CD1c-positive myeloid dendritic cell (primary cell): ENCODE measurements around the gene CATSPER4.
A peak's percentile ranks its signal among the peaks of the same experiment; 100 is the strongest.

Source experiments
- DNase-seq: peaks from one replicate; pipeline ENCODE4 v3.0.0-alpha.2; 2016; ENCODE audit errors: extremely low spot score

The CATSPER4 gene

DNA sequence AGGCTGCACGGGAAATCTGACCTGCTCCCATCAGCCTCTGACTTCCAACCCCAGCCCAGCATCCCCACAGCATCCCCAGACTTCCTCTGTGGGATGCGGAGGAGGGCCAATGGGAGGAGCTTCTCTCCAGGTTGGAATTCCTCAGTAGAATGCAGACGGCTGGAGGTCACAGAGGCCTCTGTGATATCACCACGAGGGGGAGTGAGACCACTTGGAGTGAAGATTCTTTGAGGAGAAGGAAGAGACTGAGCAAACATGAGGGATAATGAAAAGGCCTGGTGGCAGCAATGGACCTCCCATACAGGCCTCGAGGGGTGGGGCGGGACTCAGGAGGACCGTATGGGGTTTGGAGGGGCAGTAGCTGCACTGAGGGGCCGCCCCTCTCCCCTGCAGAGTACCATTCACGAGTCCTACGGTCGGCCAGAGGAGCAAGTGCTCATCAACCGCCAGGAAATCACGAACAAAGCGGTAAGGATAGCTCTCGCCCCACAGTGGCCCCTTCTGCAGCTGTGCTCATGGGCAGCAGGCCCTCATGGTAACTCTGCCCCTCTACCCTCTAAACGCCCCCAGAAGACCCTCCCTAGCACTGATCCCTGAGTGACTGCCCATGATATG, at the start of gene CATSPER4:
CATSPER4 (plus strand) TSS at position 230 of the 615 bp plus-strand sequence; CDS start at position 256, 26 bp downstream.
- DNase-seq = peak; percentile 9

DNA sequence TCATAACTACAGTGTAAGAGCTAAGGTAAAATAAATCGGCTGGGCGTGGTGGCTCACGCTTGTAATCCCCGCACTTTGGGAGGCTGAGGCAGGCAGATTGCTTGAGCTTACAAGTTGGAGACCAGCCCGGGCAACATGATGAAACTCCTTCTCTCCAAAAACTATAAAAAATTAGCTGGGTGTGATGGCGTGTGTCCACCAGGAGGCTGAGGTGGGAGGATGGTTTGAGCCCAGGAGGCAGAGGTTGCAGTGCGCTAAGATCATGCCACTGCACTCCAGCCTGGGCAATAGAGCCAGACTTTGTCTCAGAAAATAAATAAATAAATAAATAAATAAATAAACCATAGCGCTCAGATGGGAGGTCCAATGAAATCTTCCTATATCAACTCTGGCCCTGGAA, 48.2 kb upstream of the CATSPER4 start:
- DNase-seq = no peak

DNA sequence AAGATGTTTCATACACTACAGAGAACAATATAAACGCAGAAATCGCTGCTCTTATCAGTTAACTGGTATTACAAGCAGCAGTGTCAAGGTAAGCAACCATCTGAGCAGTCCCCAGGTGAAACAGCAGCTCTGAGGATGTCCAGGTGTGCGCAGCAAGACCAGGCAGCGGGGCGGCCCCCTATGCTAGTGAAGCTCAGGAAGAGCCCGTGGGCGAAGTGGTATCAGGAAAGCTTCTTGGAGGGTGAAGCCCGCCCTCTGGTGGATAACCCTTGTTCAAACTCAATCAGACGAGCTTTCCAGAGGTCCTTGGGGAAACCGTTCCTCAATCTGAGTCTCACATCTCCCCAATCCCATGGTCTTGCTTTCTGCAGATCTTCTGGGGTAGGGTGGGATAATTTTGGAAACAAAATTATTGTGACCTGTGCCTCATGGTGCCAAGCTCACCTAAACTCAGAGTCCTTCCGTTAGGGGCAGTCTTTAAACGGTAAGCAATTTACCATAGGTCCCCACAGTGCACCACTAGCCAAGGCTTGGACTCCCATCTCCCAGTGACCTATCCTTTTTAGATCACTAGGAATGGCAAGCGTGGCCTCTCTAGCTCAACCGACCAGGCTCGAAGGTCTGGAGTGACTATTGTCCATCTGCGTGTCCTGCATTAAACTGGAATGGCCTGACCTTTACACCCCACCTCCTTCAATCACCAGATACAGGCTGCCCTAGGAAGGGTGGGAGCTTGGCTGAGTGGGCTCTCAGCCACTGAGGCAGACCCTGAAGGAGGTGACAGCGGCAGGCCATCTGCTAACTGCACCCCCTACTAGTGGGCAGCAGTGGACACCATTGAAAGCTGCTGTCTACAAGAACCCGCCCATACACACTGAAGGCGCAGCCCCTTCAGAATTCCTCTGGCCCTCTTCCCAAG, 45.1 kb upstream of the CATSPER4 start:
- DNase-seq = peak; percentile 88

DNA sequence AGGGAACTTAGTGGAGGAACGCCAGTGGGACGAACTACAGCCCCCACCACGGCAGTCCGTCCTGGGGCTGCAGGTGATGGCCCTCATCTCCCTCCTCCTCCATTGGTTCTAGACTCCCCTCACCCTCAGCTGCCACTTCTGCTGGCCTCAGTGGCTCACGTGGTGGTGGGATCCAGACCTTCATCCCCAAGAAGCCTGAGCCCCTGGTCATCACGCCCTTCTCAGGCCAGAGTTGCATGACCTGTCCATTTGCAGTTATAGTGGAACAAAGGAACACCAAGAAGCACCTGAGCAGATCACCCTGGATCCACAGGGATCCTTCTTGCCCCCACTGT, 44.5 kb upstream of the CATSPER4 start:
- no peak for DNase-seq

DNA sequence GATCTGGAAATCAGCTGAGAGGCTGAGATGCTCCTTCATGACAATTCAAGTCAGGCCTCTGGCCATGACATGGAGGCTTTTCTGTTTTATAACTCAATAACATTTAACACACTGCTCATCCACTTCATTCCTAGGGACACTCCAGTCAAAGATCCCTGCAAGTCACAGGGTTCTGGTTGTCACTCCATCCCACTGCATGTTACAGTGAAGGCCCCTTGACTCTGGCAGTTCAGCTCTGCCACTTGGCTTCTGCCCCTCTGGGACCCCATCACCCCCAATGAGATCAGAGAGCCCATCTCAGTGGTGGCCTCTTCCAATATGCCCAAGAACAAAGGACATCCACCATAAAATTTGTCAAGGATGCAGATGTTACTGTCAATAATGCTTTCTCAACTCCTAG, 41.5 kb upstream of the CATSPER4 start:
- no peak for DNase-seq

DNA sequence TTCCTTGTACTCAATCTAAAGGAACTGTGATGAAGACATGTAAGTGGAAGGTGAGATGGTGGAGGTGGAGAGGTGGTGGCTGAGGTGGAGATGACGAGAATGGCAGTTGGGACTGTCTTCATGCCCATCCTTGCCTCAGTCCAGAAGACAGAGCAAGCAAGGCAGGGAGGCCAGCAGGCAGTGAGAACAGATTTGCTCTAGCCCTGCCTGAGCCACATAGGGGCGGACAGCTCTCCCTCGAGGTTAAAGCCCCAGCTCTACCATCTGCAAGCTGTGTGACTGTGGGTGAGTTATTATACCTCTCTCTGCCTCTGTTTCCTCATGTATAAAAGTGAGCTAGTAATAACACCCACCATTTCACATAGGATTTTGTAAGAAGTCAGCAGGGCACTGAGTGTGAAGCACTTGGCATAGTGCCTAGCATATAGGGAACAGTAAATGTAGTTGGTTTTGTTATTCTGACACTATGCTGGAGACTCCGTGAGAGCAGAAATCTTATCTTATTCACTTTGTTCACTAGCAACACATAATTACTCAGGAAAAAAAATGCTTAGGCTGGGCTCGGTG, 36.4 kb upstream of the CATSPER4 start:
- peak; percentile 51 for DNase-seq

DNA sequence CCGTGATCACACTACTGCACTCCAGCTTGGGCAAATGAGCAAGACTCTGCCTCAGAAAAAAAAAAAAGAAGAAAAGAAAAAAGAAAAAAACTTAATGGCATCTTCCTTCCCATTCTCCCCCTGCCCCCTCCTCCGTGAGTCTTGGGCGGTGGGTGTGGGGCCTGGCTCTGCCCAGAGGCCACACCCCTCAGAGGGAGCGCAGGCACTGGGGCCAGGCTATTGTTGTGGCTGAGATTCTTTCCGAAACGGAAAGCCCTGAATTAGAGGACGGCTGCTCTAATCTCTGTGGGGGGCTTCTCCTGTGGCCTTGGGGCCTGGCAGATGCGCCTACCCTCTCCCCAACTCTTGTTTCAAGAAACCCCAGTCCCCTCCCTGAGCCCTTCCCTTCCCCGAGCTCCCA, 35.7 kb upstream of the CATSPER4 start:
- no peak for DNase-seq

DNA sequence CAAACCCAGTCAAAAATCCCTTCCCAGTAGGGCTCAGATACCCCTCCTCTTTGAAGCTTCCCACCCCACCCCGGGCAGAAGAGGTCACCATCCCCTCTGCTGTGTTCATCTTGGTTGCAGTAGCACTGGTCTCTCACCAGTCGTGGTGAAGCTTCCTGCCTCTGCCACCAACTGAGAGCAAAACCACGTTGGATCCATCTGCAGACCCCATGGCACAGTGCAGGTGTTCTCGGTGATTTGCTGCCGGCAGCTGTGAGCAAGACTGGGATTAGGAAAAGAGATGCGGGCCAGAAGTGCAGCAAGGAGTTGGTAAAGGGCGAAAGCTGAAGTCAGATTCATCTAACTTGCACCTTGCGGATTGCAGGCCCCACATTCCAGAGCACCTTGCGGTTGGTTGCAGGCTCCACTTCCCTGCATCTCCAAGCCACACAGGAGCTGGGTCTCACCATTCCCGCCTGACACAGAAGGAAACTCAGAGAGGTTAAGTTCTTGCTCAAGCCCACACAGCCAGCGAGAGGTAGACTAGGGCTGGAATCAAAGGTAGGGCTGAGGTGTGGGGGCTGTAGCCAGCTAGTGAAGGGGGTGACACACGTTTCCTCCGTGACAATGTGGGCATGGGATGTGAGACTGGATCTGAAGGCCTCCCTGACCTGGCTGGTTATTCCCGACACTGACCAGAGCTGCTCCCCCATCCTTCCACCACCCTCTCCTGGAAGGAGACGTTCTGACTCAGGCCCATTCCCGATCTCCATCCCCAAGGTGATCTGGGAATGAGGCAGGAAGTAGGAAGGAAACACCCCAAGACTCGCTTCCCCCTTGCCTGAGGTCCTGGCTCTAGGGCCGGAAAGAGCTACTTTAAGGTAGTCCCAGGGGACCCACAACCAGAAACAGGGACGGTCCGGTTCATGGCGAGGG, 34.8 kb upstream of the CATSPER4 start:
- DNase-seq = no peak

DNA sequence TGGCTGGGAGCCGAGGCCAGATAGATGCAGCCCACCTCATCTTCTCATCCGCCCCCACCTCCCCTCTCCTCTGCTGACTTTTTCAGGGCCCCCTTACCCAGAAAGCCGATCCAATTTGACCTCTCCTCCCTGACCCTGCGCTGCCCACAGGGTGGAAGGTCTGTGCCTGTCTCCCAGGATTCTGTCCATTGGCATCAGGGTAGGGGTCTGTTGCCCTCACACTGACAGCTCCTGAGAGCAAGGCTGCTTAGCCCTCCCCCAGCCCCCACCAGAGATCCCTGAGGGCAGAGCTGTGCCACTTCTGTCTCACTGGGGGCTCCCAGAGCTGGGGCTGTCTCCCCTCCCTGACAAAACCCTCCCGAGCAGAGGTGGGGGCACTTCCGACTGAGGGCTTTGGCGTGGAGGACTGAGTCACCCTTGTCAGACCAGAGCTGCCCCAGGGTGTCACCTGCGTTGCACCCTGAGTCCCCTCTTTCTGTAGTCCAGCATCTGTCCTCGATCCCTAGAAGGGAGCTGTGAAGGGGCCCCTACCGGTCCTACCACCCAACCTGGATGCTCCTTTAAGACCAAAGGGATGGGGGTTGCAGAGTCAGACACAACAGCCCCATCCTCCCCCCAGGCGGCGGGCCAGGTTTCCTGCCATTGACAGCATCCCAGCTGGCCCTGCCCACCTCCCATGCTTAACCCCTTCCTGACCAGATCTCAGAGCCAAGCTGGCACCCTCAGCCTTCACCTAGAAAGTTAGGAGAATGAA, 33.9 kb upstream of the CATSPER4 start:
- no peak for DNase-seq

DNA sequence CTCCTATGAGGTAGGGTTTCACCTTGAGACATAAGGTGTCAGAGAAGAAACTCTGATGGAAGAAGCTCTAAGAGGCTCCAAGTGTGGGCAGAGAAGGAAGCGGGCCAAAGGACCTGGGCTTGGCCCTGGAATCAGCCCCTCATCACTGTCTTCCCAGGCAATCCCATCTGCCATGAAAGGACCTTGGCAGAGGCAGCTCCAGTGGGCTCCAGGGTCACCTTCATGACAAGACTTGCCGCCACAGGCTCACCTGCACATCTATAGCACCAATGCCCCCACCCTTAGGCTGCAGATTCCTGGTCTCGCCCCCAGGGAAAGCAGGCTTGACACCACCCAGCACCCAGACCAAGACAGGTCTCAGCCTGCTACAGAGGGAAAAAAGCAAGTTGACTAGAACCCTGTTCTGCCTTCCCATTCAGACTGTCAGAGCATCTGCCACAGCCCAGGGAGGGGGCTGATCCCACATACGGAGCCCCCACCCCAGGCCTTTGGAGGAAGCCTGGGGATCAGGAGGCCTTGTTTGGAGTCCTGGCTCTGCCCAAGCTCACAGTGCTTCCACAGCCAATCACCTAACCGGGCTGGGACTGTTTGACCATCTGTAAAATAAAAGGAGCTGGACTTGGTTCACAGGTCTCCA, 32.0 kb upstream of the CATSPER4 start:
- DNase-seq = no peak

DNA sequence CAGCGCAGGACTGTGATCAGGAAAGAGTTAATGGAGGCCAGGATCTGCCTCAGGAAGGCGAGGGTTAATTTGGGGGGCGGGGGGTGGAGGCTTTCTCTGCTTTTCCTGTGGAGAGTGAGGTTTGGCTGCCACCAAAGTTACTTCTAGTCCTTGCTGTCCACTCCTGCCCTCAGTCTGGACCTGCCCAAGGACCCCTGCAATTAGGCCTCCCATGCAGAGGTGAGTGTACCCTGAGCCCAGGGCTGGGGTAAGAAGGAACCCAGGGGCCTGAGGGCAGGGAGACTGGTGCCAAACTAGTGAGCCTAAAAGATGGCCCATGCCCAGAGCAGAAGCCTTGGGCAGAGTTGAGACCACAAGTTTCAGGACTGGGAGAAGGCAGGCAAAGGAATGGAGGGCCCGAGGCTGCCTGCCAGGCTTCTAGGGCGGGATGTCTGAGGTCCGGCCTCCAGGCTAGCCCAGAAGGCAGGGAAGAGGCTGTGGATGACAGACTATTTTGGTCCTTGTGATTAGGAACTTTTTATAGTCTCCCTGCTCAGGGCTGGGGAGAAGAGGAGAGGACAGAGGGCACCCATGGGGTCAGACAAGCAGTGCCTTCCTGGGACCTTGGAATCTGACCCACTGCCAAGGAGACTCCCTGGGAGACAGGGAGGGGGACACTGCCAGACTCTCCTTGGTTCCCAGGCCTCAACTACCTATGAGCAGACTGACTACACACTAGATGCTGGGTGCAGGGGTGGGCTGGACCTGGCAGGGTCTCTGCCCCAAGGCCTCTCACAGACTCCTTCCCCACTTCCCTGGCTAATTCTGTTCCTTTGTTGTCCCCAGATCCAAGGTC, 31.3 kb upstream of the CATSPER4 start, which contains the start of gene FAM110D:
FAM110D (plus strand) TSS at position 172 of the 835 bp plus-strand sequence. CDS start 2,213 bp downstream, outside the sequence.
- no peak for DNase-seq

DNA sequence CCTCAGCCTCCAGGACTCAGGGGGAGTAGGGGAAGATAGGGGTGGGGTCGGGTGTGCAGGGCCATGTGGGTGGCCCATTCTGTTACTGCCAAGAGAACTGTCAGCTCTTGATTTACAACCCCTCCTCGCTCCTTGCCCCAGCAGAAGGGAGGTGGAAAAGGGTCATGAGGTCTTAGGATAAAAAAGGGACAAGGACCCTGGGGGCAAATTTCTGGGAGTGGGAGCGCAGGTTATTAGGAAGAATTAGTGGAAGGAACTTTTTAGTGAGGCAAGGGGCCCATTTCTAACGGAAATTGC, 30.7 kb upstream of the CATSPER4 start:
- DNase-seq = no peak

DNA sequence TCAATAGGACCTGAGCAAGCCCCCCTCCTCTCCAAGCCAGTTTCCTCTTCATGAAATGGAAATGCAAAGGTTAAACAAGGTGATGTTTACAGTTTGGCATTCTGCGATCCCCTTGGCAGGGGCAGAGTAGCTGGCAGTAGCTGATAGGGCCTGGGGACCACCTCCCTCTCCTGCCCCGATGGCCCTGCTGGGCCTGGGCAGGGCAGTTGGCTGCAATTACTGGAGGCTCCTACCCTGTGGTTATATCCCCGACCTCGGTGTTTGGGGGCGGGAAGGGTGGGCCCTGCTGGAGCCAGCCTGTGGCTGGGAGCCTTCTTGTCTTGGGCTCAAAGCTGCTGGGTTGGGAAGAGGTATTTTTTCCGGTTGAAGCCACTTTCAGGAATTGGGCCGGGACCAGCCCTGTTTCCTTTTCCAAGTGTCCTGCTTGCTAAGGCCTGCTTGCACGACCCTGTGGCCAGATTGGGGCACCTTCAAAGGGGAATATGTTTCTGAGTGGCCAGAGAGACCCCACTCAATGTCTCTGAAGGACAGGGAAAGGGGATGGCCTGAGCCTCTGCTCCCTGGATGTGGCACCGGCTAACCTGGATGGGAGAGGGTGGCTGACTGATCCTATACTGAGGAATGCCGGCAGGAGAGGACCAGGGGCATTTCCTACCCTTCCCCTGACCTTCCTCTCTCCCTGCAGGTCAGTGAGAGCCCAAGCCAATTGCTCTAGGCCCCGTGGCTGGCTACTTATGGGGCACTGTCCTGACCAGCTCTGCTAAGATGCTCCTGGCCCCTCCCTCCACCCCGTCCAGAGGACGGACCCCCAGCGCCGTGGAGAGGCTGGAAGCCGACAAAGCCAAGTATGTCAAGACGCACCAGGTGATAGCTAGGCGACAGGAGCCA, 29.6 kb upstream of the CATSPER4 start:
- DNase-seq = no peak

DNA sequence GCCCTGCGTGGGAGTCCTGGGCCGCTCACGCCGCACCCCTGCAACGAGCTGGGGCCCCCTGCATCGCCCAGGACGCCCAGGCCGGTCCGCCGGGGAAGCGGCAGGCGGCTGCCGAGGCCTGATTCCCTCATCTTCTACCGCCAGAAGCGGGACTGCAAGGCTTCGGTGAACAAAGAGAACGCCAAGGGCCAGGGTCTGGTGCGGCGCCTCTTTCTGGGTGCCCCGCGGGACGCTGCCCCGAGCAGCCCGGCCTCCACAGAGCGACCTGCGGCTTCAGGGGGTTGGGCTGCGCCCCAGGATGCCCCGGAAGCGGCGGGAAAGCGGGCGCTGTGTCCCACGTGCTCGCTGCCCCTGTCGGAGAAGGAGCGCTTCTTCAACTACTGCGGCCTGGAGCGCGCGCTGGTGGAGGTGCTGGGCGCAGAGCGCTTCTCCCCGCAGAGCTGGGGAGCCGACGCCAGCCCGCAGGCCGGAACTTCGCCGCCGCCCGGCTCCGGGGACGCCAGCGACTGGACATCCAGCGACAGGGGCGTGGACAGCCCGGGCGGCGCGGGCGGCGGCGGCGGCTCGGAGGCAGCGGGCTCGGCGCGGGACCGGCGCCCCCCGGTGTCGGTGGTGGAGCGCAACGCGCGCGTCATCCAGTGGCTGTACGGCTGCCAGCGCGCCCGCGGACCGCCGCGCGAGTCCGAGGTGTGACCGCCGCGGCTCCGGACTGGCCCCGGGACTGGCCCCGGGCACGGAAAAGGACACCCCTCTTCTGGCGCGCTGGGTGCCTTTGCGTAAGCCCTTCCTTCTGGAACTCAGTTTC, 28.8 kb upstream of the CATSPER4 start:
- DNase-seq = peak; percentile 66

DNA sequence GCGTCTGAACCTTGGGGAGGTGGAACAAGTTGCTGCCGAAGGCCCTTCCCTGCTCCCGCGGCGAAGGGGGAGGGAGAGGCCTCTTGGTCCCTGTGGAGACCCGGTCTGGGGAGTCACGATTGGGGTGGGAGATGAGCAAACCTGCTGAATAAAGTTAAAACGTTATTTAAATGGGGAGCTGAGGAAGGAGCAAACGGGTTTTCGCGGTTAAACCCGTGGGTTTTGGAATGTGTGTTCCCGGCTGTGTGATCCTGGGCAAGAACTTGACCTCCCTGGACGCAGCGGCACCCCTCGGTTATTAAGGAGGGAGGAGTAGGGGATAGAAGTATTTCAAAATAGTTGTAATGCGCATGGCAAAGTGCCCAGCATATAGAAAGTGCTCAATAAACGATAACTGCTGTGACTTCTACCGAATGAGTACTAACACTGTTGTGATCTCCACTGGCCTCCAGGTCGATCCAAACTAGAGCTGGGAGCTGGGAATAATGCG, 28.1 kb upstream of the CATSPER4 start:
- no peak for DNase-seq

DNA sequence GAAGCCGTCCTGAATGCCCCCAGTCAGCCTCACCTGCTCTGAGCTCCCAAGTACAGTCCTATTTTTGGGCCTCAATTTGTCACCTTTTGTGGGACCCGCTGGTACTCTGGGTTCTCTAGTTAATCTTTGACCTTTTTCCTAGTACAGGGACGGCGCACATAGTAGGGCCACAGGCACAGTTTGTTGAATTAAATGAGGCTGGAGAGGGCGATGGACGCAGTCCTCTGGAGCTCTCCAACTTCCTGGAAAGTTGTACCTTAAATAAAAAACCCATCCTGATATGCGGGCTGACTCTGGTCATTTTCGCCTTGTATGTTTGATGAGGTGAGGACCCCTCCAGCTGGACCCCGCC, 26.7 kb upstream of the CATSPER4 start:
- DNase-seq = no peak

DNA sequence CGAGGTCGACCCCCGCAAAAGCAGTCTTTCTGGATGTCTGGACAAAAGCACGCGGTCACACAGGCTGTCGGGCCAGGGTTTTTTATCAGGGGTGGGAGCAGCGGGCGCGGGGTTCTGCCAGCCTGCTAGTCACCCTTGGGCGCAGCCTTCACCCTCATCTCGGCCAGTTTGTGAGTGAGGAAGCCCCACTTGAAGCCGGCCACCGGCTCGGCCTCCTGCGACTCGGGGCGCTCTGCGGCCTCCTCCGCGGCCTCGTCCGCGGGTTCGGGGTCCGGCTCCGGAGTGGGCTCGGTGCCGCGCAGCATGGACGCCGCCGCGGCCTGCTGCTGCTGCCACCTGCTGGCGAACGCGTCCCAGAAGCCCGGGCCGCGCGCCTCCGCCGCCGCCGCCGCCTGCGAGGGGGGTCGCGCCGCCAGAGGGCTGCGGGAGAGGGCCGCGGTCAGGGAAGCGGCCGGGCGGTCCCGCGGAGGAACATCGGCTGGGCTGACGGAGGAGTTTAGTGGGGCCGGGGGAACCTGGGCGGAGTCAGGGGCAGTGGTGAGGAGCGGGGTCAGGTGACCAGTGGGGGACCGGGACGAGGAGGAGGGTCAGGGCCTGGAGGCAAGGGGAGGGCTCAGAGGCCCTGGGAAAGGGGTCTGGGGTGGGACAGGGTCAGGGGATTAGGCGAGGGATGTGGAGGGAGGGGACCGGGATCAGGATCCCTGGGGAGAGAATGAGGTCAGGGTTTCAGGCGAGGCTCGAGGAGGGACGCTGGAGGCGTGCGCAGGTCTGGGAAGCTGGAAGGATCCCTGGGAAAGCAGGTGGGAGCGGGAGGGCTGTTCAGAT, 26.2 kb upstream of the CATSPER4 start:
- DNase-seq = peak; percentile 52
